Astrocyte (in vitro differentiated cells and primary cell): Measurements from ENCODE around the gene TUT7.

ENCODE experiments used
- EZH2 ChIP-seq: IDR thresholded peaks from 2 replicates; pipeline ENCODE4 v1.6.1; 2012; ENCODE audit warnings: mild to moderate bottlenecking, low read length, inconsistent platforms; ENCODE audit not compliant: insufficient read depth
- TF ChIP-seq, protein P1 (sequence below): IDR thresholded peaks from 2 replicates; pipeline ENCODE4 v1.5.1; 2011; ENCODE audit warnings: low read depth, mild to moderate bottlenecking, inconsistent platforms, low read length, moderate library complexity; ENCODE audit not compliant: insufficient read depth

DNA sequence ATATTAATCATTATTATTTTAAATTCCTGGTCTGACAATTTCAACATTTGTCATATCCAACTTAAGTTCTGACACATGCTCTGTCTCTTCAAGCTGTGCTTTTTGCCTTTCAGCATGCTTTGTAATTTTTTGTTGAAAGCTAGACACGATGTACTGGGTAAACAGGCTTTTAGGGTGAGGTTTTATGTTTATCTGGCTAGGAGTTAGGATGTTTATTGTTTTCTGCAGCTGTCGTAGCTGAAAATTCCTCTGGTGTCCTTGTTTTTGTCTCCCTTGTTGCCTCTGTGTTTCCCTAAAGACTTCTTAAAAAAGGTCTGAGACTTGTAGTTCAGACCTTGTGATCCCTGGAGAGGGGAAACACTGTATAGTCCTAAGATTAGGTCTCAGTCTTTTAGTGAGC lies 20.6 kb downstream of the TUT7 start:
- TF ChIP-seq, protein P1, sequence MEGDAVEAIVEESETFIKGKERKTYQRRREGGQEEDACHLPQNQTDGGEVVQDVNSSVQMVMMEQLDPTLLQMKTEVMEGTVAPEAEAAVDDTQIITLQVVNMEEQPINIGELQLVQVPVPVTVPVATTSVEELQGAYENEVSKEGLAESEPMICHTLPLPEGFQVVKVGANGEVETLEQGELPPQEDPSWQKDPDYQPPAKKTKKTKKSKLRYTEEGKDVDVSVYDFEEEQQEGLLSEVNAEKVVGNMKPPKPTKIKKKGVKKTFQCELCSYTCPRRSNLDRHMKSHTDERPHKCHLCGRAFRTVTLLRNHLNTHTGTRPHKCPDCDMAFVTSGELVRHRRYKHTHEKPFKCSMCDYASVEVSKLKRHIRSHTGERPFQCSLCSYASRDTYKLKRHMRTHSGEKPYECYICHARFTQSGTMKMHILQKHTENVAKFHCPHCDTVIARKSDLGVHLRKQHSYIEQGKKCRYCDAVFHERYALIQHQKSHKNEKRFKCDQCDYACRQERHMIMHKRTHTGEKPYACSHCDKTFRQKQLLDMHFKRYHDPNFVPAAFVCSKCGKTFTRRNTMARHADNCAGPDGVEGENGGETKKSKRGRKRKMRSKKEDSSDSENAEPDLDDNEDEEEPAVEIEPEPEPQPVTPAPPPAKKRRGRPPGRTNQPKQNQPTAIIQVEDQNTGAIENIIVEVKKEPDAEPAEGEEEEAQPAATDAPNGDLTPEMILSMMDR, result no peak
- no peak for TF ChIP-seq EZH2
